GM12878 (cell line): ENCODE results near the gene NAV2. TPM values are rescaled to one million over a fixed set of nuclear protein-coding genes. Genes with fewer than 3 reads are reported as not detected.

Source experiments
- ATAC-seq: fragments of 200-7000 bp; cut with Tn5 transposase; 3 replicates; pipeline ENCODE4 v1.9.1; 2020; ENCODE audit warnings: mild to moderate bottlenecking, moderate library complexity
- BruUV-seq: library from RNA; stranded (reverse); fragments of 400-500 nt; replicated peaks from 2 replicates; lab custom pipeline; 2021; lab: Mats Ljungman, UMichigan
- CTCF ChIA-PET: fragments of 300-600 bp; sonication (Branson Sonifier 250); formaldehyde crosslinking; extraction: SDS; loops from one replicate; lab custom pipeline; 2021; ENCODE audit warnings: inconsistent platforms; lab: Yijun Ruan, JAX
- POLR2A ChIA-PET: fragments of 350-600 bp; formaldehyde crosslinking; extraction: SDS; loops from one replicate; lab custom pipeline; 2021; ENCODE audit warnings: inconsistent platforms; lab: Charles Lee
- RAD21 ChIA-PET: fragments of 300-600 bp; sonication (Branson Sonifier 250); formaldehyde crosslinking; loops from one replicate; lab custom pipeline; 2023; ENCODE audit warnings: antibody characterized with exemption; ENCODE audit not compliant: unreplicated experiment; lab: Charles Lee
- SMC1A ChIA-PET: fragments of 300-600 bp; sonication (Branson Sonifier 250); formaldehyde crosslinking; loops from one replicate; lab custom pipeline; 2023; ENCODE audit not compliant: unreplicated experiment, uncharacterized antibody; lab: Charles Lee
- DNase-seq: peaks from one replicate; pipeline ENCODE4 v3.0.0-alpha.2; 2011; ENCODE audit warnings: low read depth, low spot score
- FAIRE-seq: peaks from 3 replicates; lab custom pipeline; 2011; peaks lifted over from hg19 to GRCh38; lab: Jason Lieb, UNC
- H2AFZ ChIP-seq: 2 replicates; pipeline ENCODE4 v1.6.0; 2011; ENCODE audit warnings: low read depth, low read length, control low read depth; ENCODE audit not compliant: control insufficient read depth
- H3K27ac ChIP-seq: 2 replicates; pipeline ENCODE4 v1.5.1; 2011; ENCODE audit warnings: control low read depth; ENCODE audit not compliant: control insufficient read depth, insufficient read depth
- H3K27me3 ChIP-seq, 2 experiments: replicated peaks in 1 of 2; 2 replicates each; pipeline versions ENCODE4 v1.6.0 to v1.6.1; 2011; ENCODE audit warnings: low read length in 1 of 2; ENCODE audit not compliant: control insufficient read depth in 2 of 2, insufficient read depth in 2 of 2
- H3K36me3 ChIP-seq, 2 experiments: 2 replicates each; pipeline ENCODE4 v1.5.1; 2011; ENCODE audit warnings: low read length in 1 of 2; ENCODE audit not compliant: control insufficient read depth in 2 of 2, insufficient read depth in 2 of 2
- H3K4me1 ChIP-seq: 2 replicates; pipeline ENCODE4 v1.6.1; 2011; ENCODE audit warnings: mild to moderate bottlenecking, low read length, moderate library complexity, mixed read lengths; ENCODE audit not compliant: control insufficient read depth, insufficient read depth
- H3K4me2 ChIP-seq: 2 replicates; pipeline ENCODE4 v1.6.0; 2011; ENCODE audit warnings: control low read depth; ENCODE audit not compliant: control insufficient read depth, insufficient read depth
- H3K4me3 ChIP-seq: fragments of 200-600 bp; sonication (generic); 2 replicates; pipeline ENCODE4 v1.5.1; 2016
- H3K79me2 ChIP-seq: 2 replicates; pipeline ENCODE4 v1.6.0; 2011; ENCODE audit warnings: low read length; ENCODE audit not compliant: control insufficient read depth, insufficient read depth
- H3K9ac ChIP-seq: 2 replicates; pipeline ENCODE4 v1.8.0; 2011; ENCODE audit warnings: low read length, control low read depth, mixed read lengths; ENCODE audit not compliant: control insufficient read depth, insufficient read depth
- H3K9me3 ChIP-seq: replicated peaks from 3 replicates; pipeline ENCODE4 v1.5.1; 2011; ENCODE audit warnings: mild to moderate bottlenecking, low read length; ENCODE audit not compliant: control insufficient read depth, insufficient read depth
- H4K20me1 ChIP-seq: 2 replicates; pipeline ENCODE4 v1.6.0; 2011; ENCODE audit not compliant: control insufficient read depth, insufficient read depth
- BCLAF1 ChIP-seq: fragments of 450-650 bp; IDR thresholded peaks from 2 replicates; pipeline ENCODE4 v1.6.1; 2017; ENCODE audit warnings: antibody characterized with exemption, mild to moderate bottlenecking, moderate library complexity
- ELK1 ChIP-seq: IDR thresholded peaks from 2 replicates; pipeline ENCODE4 v1.6.1; 2012; ENCODE audit warnings: low read depth, low read length, improper control_type of control experiment
- GATAD2B ChIP-seq: fragments of 450-650 bp; conservative IDR thresholded peaks from 2 replicates; pipeline ENCODE4 v1.6.1; 2017; ENCODE audit warnings: low read depth, mild to moderate bottlenecking, moderate library complexity
- LARP7 ChIP-seq: fragments of 450-650 bp; IDR thresholded peaks from 2 replicates; pipeline ENCODE4 v1.6.1; 2017; ENCODE audit warnings: mild to moderate bottlenecking
- POU2F2 ChIP-seq: IDR thresholded peaks from 3 replicates; pipeline ENCODE4 v1.6.1; 2011; ENCODE audit warnings: low read depth, mild to moderate bottlenecking, low read length, borderline replicate concordance
- SIN3A ChIP-seq: IDR thresholded peaks from 2 replicates; pipeline ENCODE4 v1.6.1; 2012; ENCODE audit warnings: low read depth, low read length, improper control_type of control experiment
- TCF3 ChIP-seq: IDR thresholded peaks from 2 replicates; pipeline ENCODE4 v1.6.1; 2012; ENCODE audit warnings: low read depth, mild to moderate bottlenecking, low read length, borderline replicate concordance; ENCODE audit not compliant: insufficient read depth
- ZBTB40 ChIP-seq: fragments of 450-650 bp; IDR thresholded peaks from 2 replicates; pipeline ENCODE4 v1.6.1; 2016; ENCODE audit warnings: mild to moderate bottlenecking, moderate library complexity, borderline replicate concordance
- ZNF24 ChIP-seq: fragments of 450-650 bp; IDR thresholded peaks from 2 replicates; pipeline ENCODE4 v1.6.1; 2017; ENCODE audit warnings: antibody characterized with exemption, mild to moderate bottlenecking
- WGBS: methylation state at CpG from one replicate; pipeline ENCODE4 v1.1.6; 2016; ENCODE audit warnings: low lambda C conversion rate; ENCODE audit not compliant: insufficient replicate concordance, insufficient coverage; ENCODE audit errors: missing lambda C conversion rate; 5-methylcytosine and 5-hydroxymethylcytosine counted together
- in situ Hi-C: fragments of 300-500 bp; cut with MboI; formaldehyde crosslinking; loops from 9 replicates; pipeline ENCODE4 v1.14.3; 2018; ENCODE audit warnings: mixed read lengths
- intact Hi-C: fragments of 100-400 bp; cut with micrococcal nuclease; formaldehyde crosslinking; loops from one replicate; pipeline ENCODE4 v1.14.2; 2022; ENCODE audit not compliant: unreplicated experiment
- polyA plus RNA-seq, 11 experiments: library from polyadenylated mRNA; depleted of rRNA in 4 of 11; unstranded in 6 of 11; stranded (reverse) in 5 of 11; fragments of >200 nt; fragmentation: Nextera tagmentation in 4 of 11; fragmentation: Illumina TruSeq in 1 of 11; extraction: Ambion mirVana in 4 of 11; extraction: Trizol in 1 of 11; gene quantifications; 1 replicate in 1 of 11; 2 replicates in 10 of 11; pipeline versions ENCODE4 v1.2.1 to v1.2.3, GENCODE V29; 2011 to 2016; ENCODE audit warnings: inconsistent platforms in 2 of 11, missing spikeins in 2 of 11, low read depth in 1 of 11
- total RNA-seq, 4 experiments: library from RNA; depleted of rRNA in 3 of 4; stranded (reverse); fragments of >200 nt in 3 of 4; fragmentation: Illumina TruSeq in 1 of 4; extraction: Trizol in 1 of 4; gene quantifications; 2 replicates each; pipeline versions ENCODE4 v1.2.1 to v1.2.3, GENCODE V29; 2013 to 2021
- TF ChIP-seq, protein P1 (sequence below): fragments of 450-650 bp; formaldehyde crosslinking; IDR thresholded peaks from 2 replicates; pipeline ENCODE4 v1.4.0; 2022; ENCODE audit warnings: mild to moderate bottlenecking, moderate library complexity

The NAV2 gene
- total and polyA plus RNA-seq, 10 of the 15 experiments (the other 5 are each of a cell fraction or from before 2014, with no cell fraction given), result 0.35 to 6.1 (median 1.1) TPM

DNA sequence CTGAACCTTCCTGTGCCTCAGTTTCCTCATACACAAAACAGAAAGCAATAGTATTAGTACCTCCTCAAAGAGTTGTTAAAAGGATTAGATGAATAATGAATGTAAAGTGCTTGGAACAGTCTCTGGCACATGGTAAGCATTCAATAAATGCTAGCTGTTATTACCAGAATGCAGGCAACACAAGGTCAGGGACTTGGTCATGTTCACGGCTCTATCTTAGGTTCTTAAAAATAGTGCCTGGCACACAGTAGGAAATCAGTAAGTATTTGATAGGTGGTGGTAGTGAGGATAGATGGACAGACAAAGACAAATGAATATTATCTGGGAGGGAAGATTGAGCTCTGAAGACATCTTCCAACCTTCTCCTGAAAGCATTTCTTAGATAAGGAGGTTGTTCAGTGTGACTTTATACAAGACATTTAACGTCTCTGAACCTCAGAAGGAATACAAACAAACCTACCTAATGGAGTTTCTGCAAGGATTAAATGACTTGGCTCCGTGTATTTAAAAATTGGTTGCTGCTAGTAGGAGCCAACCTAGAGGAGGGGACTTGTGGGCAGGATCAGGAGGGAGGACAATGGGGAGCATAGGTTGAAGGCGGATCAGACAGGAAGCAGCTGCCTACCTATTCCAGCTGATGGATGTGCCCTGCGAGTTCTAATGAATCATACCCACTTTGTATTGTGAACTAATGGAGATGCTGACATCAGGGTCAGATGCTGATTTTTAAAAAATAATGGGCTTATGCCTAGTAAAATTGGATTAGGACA, 353.6 kb downstream of the NAV2 start (continued):
- no peak for TF ChIP-seq ZBTB40

DNA sequence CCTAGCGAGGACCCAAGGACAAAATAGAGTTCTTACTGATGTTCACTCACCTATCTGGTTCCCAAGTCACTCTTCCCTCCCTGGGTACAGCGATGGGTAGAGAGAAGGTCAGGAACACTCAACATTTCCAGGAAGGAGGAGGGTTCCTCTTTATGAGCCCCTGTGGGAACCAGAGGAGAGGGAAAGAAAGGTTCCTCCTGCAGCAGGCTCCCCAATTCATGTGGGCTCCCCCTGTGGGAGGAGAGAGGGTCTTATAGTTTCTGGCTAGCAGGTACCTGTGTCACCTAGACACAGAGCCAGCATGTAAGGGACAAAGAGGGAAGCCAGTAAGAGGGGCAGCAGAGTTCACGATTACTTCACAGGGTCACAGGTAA, 354.1 kb downstream of the NAV2 start:
- RAD21 ChIA-PET, result no interaction called here
- BruUV-seq, result no TSS peak
- in situ Hi-C loops, result no loop called here
- TF ChIP-seq, protein P1, sequence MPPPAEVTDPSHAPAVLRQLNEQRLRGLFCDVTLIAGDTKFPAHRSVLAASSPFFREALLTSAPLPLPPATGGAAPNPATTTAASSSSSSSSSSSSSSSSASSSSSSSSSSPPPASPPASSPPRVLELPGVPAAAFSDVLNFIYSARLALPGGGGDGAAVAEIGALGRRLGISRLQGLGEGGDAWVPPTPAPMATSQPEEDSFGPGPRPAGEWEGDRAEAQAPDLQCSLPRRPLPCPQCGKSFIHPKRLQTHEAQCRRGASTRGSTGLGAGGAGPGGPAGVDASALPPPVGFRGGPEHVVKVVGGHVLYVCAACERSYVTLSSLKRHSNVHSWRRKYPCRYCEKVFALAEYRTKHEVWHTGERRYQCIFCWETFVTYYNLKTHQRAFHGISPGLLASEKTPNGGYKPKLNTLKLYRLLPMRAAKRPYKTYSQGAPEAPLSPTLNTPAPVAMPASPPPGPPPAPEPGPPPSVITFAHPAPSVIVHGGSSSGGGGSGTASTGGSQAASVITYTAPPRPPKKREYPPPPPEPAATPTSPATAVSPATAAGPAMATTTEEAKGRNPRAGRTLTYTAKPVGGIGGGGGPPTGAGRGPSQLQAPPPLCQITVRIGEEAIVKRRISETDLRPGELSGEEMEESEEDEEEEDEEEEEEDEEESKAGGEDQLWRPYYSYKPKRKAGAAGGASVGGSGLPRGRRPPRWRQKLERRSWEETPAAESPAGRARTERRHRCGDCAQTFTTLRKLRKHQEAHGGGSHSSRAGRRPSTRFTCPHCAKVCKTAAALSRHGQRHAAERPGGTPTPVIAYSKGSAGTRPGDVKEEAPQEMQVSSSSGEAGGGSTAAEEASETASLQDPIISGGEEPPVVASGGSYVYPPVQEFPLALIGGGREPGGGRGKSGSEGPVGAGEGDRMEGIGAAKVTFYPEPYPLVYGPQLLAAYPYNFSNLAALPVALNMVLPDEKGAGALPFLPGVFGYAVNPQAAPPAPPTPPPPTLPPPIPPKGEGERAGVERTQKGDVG, result no peak
- TF ChIP-seq GATAD2B (no peak), TCF3 (no peak), POU2F2 (no peak), BCLAF1 (no peak), LARP7 (no peak), SIN3A (no peak), ELK1 (no peak), ZNF24 (no peak)

More for the DNA sequence above, 354.1 kb downstream of the NAV2 start:
- Histone ChIP-seq H2AFZ (no peak overlapping the region), H3K9ac (no peak overlapping the region), H4K20me1 (no peaks in the 10 kb centered on the region), H3K4me1 (no peaks in the 10 kb centered on the region), H3K27me3 (0 out of 4 replicates have a peak, but pooled peaks cover 0 to 2% of the 10 kb centered on the region in 2 experiments), H3K4me2 (no peak overlapping the region), H3K36me3 (no peaks in the 10 kb centered on the region), H3K79me2 (no peaks in the 10 kb centered on the region), H3K27ac (no peak overlapping the region), H3K4me3 (no peak overlapping the region), H3K9me3 (no peaks in the 10 kb centered on the region)
- ATAC-seq (no peak), DNase-seq (no peak), FAIRE-seq (no peak)
- CTCF ChIA-PET, result no interaction called here
- intact Hi-C loops, result no loop called here
- WGBS, result 32% methylated on average over 3 of the region's 3 CpGs
- SMC1A ChIA-PET, result interaction anchor here (0.7 kb wide), 1 partner anchor 788 kb away, joined by 3 read pairs; no protein-coding TSS in a partner anchor
- POLR2A ChIA-PET, result no interaction called here
